Keratinocyte (primary cell): ENCODE measurements around the gene EPHB6. TPM values are rescaled to one million over a fixed set of nuclear protein-coding genes. Genes with fewer than 3 reads are reported as not detected.

Source experiments
- DNase-seq: peaks from one replicate; pipeline ENCODE4 v3.0.0-alpha.2; 2011; ENCODE audit warnings: low read depth, missing footprints, low spot score
- FAIRE-seq: peaks from 2 replicates; lab custom pipeline; 2011; peaks lifted over from hg19 to GRCh38; lab: Jason Lieb, UNC
- H2AFZ ChIP-seq: 2 replicates; pipeline ENCODE4 v1.6.0; 2012; ENCODE audit warnings: low read length, control low read depth, inconsistent platforms; ENCODE audit not compliant: control insufficient read depth
- H3K27ac ChIP-seq: 2 replicates; pipeline ENCODE4 v1.5.1; 2011; ENCODE audit warnings: low read length; ENCODE audit not compliant: control insufficient read depth, insufficient read depth
- H3K27me3 ChIP-seq: 3 replicates; pipeline ENCODE4 v1.6.0; 2011; ENCODE audit warnings: low read length; ENCODE audit not compliant: control insufficient read depth, insufficient read depth; ENCODE audit errors: extremely low read depth
- H3K36me3 ChIP-seq, 2 experiments: 2 replicates in 1 of 2; 3 replicates in 1 of 2; pipeline ENCODE4 v1.5.1; 2011; ENCODE audit warnings: low read length in 2 of 2, mild to moderate bottlenecking in 1 of 2; ENCODE audit not compliant: control insufficient read depth in 2 of 2, insufficient read depth in 2 of 2; ENCODE audit errors: extremely low read depth in 1 of 2
- H3K4me1 ChIP-seq: 3 replicates; pipeline ENCODE4 v1.5.1; 2011; ENCODE audit warnings: low read length; ENCODE audit not compliant: control insufficient read depth, insufficient read depth; ENCODE audit errors: extremely low read depth
- H3K4me2 ChIP-seq: 3 replicates; pipeline ENCODE4 v1.6.0; 2011; ENCODE audit warnings: low read depth, low read length; ENCODE audit not compliant: control insufficient read depth, insufficient read depth; ENCODE audit errors: extremely low read depth
- H3K4me3 ChIP-seq, 3 experiments: fragments of 200-600 bp in 1 of 3; sonication (generic) in 1 of 3; 2 replicates in 2 of 3; 3 replicates in 1 of 3; pipeline ENCODE4 v1.5.1; 2011 to 2016; ENCODE audit warnings: low read length in 3 of 3, mild to moderate bottlenecking in 3 of 3, control low read depth in 2 of 3, inconsistent platforms in 1 of 3, low read depth in 1 of 3, mixed read lengths in 1 of 3, mixed run types in 1 of 3, moderate library complexity in 1 of 3; ENCODE audit not compliant: control insufficient read depth in 2 of 3, insufficient read depth in 2 of 3; ENCODE audit errors: extremely low read depth in 1 of 3
- H3K79me2 ChIP-seq: 2 replicates; pipeline ENCODE4 v1.6.0; 2012; ENCODE audit warnings: low read length; ENCODE audit not compliant: control insufficient read depth, insufficient read depth
- H3K9ac ChIP-seq: 3 replicates; pipeline ENCODE4 v1.6.0; 2011; ENCODE audit warnings: low read length; ENCODE audit not compliant: control insufficient read depth, insufficient read depth; ENCODE audit errors: extremely low read depth
- H3K9me1 ChIP-seq: 3 replicates; pipeline ENCODE4 v1.6.0; 2011; ENCODE audit warnings: low read length; ENCODE audit not compliant: control insufficient read depth, insufficient read depth; ENCODE audit errors: extremely low read depth
- H3K9me3 ChIP-seq: 2 replicates; pipeline ENCODE4 v1.5.1; 2012; ENCODE audit warnings: low read depth, low read length; ENCODE audit not compliant: control insufficient read depth
- H4K20me1 ChIP-seq: 3 replicates; pipeline ENCODE4 v1.6.0; 2011; ENCODE audit warnings: low read length; ENCODE audit not compliant: control insufficient read depth, insufficient read depth; ENCODE audit errors: extremely low read depth
- EZH2 ChIP-seq: IDR thresholded peaks from one replicate; pipeline ENCODE4 v1.6.1; 2012; ENCODE audit warnings: inconsistent platforms, mild to moderate bottlenecking, low read length, moderate library complexity
- dilution Hi-C: fragments of 300-500 bp; cut with MboI; formaldehyde crosslinking; loops from one replicate; pipeline ENCODE4 v1.7.0; 2020; ENCODE audit warnings: low sequenced_read_pairs; ENCODE audit not compliant: extremely low pct_ligation_motif_present
- polyA plus RNA-seq, 5 experiments: library from polyadenylated mRNA; depleted of rRNA in 3 of 5; stranded (reverse) in 3 of 5; stranded (forward) in 1 of 5; unstranded in 1 of 5; fragments of >200 nt; gene quantifications; 1 replicate in 1 of 5; 2 replicates in 3 of 5; 3 replicates in 1 of 5; pipeline versions ENCODE4 v1.2.1 to v1.2.3, GENCODE V29; 2011 to 2012; ENCODE audit warnings: missing spikeins in 2 of 5, low read depth in 1 of 5, low replicate concordance in 1 of 5
- TF ChIP-seq, protein P1 (sequence below), 3 experiments: IDR thresholded peaks in 1 of 3; conservative IDR thresholded peaks in 1 of 3; optimal IDR thresholded peaks in 1 of 3; 2 replicates in 2 of 3; 3 replicates in 1 of 3; pipeline versions ENCODE3 to v1.5.1; 2011; ENCODE audit warnings: low read length in 3 of 3, mild to moderate bottlenecking in 3 of 3, moderate library complexity in 2 of 3, control low read depth in 1 of 3, inconsistent platforms in 1 of 3; ENCODE audit not compliant: insufficient read depth in 2 of 3; ENCODE audit errors: extremely low read depth in 1 of 3

Gene EPHB6
- polyA plus RNA-seq, 1 donor (not counting 4 experiments of a cell fraction or from before 2014, with no cell fraction given), result 1.9 TPM

DNA sequence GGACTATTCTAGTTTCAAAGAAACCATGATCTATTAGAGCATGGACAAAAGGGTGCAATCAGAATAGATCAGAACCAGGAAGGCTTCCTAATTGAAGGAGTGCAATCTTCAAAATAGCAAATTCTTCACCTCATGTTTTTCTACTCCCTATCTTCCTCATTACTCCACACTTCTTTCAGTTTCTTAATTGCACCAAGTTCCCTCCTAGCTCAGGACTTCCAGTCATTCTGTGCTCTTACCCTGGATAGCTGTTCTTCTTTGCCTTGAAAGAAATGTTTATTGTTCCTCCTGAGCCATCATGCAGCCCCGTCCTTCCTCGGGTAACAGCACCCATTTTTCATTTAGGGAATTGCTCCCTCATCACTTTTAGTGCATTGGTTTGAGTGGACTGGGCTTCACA lies 55.6 kb downstream of the EPHB6 start:
- Histone ChIP-seq H3K79me2 (no peaks in the 10 kb centered on the region), H2AFZ (no peak overlapping the region), H4K20me1 (no peaks in the 10 kb centered on the region), H3K36me3 (no peaks in the 10 kb centered on the region), H3K9me1 (no peaks in the 10 kb centered on the region), H3K4me3 (no peak overlapping the region), H3K4me2 (no peak overlapping the region), H3K27me3 (no peaks in the 10 kb centered on the region), H3K9me3 (no peaks in the 10 kb centered on the region), H3K9ac (no peak overlapping the region), H3K4me1 (no peaks in the 10 kb centered on the region), H3K27ac (no peak overlapping the region)
- no peak for FAIRE-seq
- no peak for DNase-seq
- no peak for TF ChIP-seq EZH2
- TF ChIP-seq, protein P1, sequence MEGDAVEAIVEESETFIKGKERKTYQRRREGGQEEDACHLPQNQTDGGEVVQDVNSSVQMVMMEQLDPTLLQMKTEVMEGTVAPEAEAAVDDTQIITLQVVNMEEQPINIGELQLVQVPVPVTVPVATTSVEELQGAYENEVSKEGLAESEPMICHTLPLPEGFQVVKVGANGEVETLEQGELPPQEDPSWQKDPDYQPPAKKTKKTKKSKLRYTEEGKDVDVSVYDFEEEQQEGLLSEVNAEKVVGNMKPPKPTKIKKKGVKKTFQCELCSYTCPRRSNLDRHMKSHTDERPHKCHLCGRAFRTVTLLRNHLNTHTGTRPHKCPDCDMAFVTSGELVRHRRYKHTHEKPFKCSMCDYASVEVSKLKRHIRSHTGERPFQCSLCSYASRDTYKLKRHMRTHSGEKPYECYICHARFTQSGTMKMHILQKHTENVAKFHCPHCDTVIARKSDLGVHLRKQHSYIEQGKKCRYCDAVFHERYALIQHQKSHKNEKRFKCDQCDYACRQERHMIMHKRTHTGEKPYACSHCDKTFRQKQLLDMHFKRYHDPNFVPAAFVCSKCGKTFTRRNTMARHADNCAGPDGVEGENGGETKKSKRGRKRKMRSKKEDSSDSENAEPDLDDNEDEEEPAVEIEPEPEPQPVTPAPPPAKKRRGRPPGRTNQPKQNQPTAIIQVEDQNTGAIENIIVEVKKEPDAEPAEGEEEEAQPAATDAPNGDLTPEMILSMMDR (optimal IDR thresholded peaks at IDR 0.05 in 1 of 3, IDR thresholded peaks at IDR 0.05 in 1 of 3, conservative IDR thresholded peaks at IDR 0.05 in 1 of 3; ENCODE audit: extremely low read depth in 1 of 3, insufficient read depth in 2 of 3, low read length in 3 of 3), result no peak
- dilution Hi-C loops, result no loop called here

DNA sequence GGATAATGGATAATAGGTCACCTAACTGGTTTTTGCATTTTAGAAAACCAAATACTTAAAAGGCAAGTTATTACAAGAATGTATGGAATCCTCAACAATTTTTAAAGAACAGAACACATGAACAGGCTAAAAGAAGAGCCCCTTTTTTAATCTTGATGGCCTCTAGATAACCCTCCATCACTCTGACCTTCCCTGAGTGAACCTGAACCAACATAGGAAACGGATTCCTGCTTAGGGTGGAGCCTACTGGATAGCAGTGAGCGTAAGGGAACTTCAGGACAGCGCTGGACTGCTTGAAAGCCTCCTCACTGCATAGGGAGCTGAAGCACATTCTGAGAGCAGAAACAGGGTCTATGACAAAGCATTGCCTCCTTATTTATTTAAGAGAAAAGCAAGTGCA lies 58.2 kb downstream of the EPHB6 start:
- Histone ChIP-seq H3K4me1 (no peaks in the 10 kb centered on the region), H3K4me3 (no peak overlapping the region), H3K9ac (no peak overlapping the region), H4K20me1 (no peaks in the 10 kb centered on the region), H3K9me1 (no peaks in the 10 kb centered on the region), H3K27ac (no peak overlapping the region), H3K79me2 (no peaks in the 10 kb centered on the region), H3K4me2 (no peak overlapping the region), H3K27me3 (no peaks in the 10 kb centered on the region), H3K9me3 (no peaks in the 10 kb centered on the region), H2AFZ (no peak overlapping the region), H3K36me3 (no peaks in the 10 kb centered on the region)
- TF ChIP-seq, protein P1 (optimal IDR thresholded peaks at IDR 0.05 in 1 of 3, IDR thresholded peaks at IDR 0.05 in 1 of 3, conservative IDR thresholded peaks at IDR 0.05 in 1 of 3; ENCODE audit: extremely low read depth in 1 of 3, insufficient read depth in 2 of 3, low read length in 3 of 3), result no peak
- TF ChIP-seq EZH2, result no peak
- dilution Hi-C loops, result no loop called here
- FAIRE-seq, result no peak
- no peak for DNase-seq
